DND-41 (cell line): Measurements from ENCODE around the gene NCAPG.

Source experiments
- CTCF ChIP-seq: IDR thresholded peaks from 2 replicates; pipeline ENCODE4 v1.5.1; 2012; ENCODE audit warnings: borderline replicate concordance, low read length, moderate library complexity, mild to moderate bottlenecking; ENCODE audit not compliant: poor library complexity, severe bottlenecking; ENCODE audit errors: extremely low read depth
- EZH2 ChIP-seq: IDR thresholded peaks from 3 replicates; pipeline ENCODE4 v1.6.1; 2012; ENCODE audit warnings: borderline replicate concordance, low read depth, mild to moderate bottlenecking, moderate library complexity, low read length, inconsistent platforms; ENCODE audit not compliant: severe bottlenecking

GRCh38 chr4:17867276-17867675 is 56.5 kb downstream of the NCAPG start:
- TF ChIP-seq CTCF (no peak), EZH2 (no peak)
